ENCODE results near the gene CDK14. TPM values are rescaled to one million over a fixed set of nuclear protein-coding genes. Genes with fewer than 3 reads are reported as not detected.

The CDK14 gene
- total RNA-seq, 1 experiment from 2014 or later = 7.5 TPM

- H3K4me3 ChIP-seq = no peak overlapping the region
- no peaks in the 10 kb centered on the region for H3K9me3 ChIP-seq
- H3K27me3 ChIP-seq = no peaks in the 10 kb centered on the region
- DNase-seq = no peak
- no peaks in the 10 kb centered on the region for H3K36me3 ChIP-seq
Observed at GRCh38 chr7:91088156-91088555, 492.0 kb downstream of the CDK14 start.

GRCh38 chr7:91088691-91089090, 492.6 kb downstream of the CDK14 start:
- no peak overlapping the region for H3K4me3 ChIP-seq
- no peaks in the 10 kb centered on the region for H3K27me3 ChIP-seq
- H3K9me3 ChIP-seq = no peaks in the 10 kb centered on the region
- DNase-seq = no peak
- no peaks in the 10 kb centered on the region for H3K36me3 ChIP-seq

DNA sequence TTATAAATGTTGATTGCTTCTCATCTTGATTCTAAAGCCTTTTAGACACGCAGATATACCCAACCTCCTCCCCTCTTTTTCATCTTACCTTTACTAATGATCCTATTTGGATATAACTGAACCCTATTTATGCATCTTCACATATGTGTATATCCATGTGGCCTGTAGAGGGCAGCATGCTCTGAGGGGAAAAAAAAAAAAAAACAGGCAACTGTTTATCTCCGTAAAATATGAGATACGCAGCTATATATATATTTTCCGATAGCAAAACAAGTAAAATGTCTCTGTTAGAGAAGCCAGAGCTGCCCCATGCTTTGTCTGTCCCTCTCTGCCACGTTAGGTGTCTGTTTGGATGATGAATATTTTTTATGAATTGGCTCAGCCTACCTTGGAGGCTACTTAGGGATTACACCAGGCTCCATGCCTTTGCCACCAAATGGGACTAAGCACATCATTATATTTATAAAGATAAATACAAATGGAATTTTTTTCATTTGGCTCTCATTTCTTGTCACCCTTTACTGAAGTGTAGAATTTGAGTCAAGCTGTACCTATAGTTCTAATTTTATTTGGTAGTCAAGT, 493.4 kb downstream of the CDK14 start:
- H3K9me3 ChIP-seq = no peaks in the 10 kb centered on the region
- DNase-seq = no peak
- no peaks in the 10 kb centered on the region for H3K27me3 ChIP-seq
- H3K36me3 ChIP-seq = no peaks in the 10 kb centered on the region
- no peak overlapping the region for H3K4me3 ChIP-seq

GRCh38 chr7:91090684-91091083, 494.6 kb downstream of the CDK14 start:
- H3K4me3 ChIP-seq = no peak overlapping the region
- DNase-seq = no peak
- H3K27me3 ChIP-seq = no peaks in the 10 kb centered on the region
- no peaks in the 10 kb centered on the region for H3K36me3 ChIP-seq
- H3K9me3 ChIP-seq = no peaks in the 10 kb centered on the region

GRCh38 chr7:91091631-91092030, 495.5 kb downstream of the CDK14 start:
- no peaks in the 10 kb centered on the region for H3K9me3 ChIP-seq
- H3K27me3 ChIP-seq = no peaks in the 10 kb centered on the region
- H3K4me3 ChIP-seq = no peak overlapping the region
- no peaks in the 10 kb centered on the region for H3K36me3 ChIP-seq
- no peak for DNase-seq

DNA sequence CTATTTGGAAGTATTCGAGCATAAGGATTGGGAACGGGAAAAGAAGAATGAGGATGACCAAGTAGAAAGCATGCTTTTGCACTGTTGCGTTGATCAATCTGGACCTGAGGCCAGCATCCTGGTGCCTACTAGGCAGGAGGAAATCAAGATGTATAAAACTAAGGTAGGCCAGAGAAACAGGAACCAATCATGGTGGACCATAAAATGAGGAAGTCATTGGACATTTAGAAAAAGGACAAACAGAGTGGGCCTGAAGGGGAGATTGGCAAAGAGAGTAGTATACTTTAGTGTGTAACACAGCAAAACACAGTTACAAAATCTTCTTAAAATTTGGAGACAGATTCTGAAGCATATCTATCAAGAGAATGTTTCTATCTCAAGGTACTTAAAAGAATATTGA, 497.1 kb downstream of the CDK14 start:
- no peaks in the 10 kb centered on the region for H3K36me3 ChIP-seq
- no peak overlapping the region for H3K4me3 ChIP-seq
- no peaks in the 10 kb centered on the region for H3K27me3 ChIP-seq
- no peaks in the 10 kb centered on the region for H3K9me3 ChIP-seq
- no peak for DNase-seq

GRCh38 chr7:91098566-91098965, 502.4 kb downstream of the CDK14 start:
- Histone ChIP-seq H3K27me3 (no peaks in the 10 kb centered on the region), H3K36me3 (no peaks in the 10 kb centered on the region), H3K9me3 (no peaks in the 10 kb centered on the region), H3K4me3 (no peak overlapping the region)
- no peak for DNase-seq

DNA sequence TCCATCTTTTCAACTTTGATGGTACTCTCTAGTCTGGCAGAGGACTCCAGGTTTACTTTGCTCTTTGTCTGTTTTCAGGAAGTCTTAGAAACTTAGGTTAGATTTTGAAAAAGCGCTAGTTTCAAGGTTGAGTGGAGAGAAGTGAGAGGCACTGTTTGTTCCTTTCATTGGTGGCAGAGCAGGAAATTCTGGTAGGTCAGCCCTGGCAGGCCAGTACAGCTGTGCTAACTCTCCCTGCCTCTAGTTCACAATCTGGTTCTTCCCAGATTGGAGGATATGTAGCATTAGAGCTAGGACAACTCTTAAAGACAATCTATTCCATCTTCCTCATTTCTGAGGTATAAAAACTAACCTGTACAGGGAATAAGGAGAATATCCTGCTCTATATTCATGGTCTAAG, 507.2 kb downstream of the CDK14 start:
- Histone ChIP-seq H3K27me3 (no peaks in the 10 kb centered on the region), H3K4me3 (no peak overlapping the region), H3K36me3 (no peaks in the 10 kb centered on the region), H3K9me3 (no peaks in the 10 kb centered on the region)
- DNase-seq = no peak

- no peaks in the 10 kb centered on the region for H3K9me3 ChIP-seq
- no peak for DNase-seq
- no peaks in the 10 kb centered on the region for H3K27me3 ChIP-seq
- no peak overlapping the region for H3K4me3 ChIP-seq
- no peaks in the 10 kb centered on the region for H3K36me3 ChIP-seq
Observed at GRCh38 chr7:91107460-91107859, 511.3 kb downstream of the CDK14 start.

GRCh38 chr7:91109200-91109599, 513.1 kb downstream of the CDK14 start:
- Histone ChIP-seq H3K9me3 (no peaks in the 10 kb centered on the region), H3K4me3 (no peak overlapping the region)
- no peak for DNase-seq

GRCh38 chr7:91112902-91113341, 516.8 kb downstream of the CDK14 start:
- Histone ChIP-seq H3K27me3 (no peaks in the 10 kb centered on the region), H3K4me3 (no peak overlapping the region), H3K9me3 (no peaks in the 10 kb centered on the region), H3K36me3 (no peaks in the 10 kb centered on the region)
- peak; percentile 2 for DNase-seq

More at GRCh38 chr7:91109200-91109599, 513.1 kb downstream of the CDK14 start:
- Histone ChIP-seq H3K36me3 (no peaks in the 10 kb centered on the region), H3K27me3 (no peaks in the 10 kb centered on the region)

GRCh38 chr7:91114232-91114631, 518.1 kb downstream of the CDK14 start:
- DNase-seq = no peak
- no peak overlapping the region for H3K4me3 ChIP-seq
- H3K36me3 ChIP-seq = no peaks in the 10 kb centered on the region
- H3K9me3 ChIP-seq = no peaks in the 10 kb centered on the region
- no peaks in the 10 kb centered on the region for H3K27me3 ChIP-seq

- no peak for DNase-seq
- H3K27me3 ChIP-seq = no peaks in the 10 kb centered on the region
- H3K36me3 ChIP-seq = no peaks in the 10 kb centered on the region
- no peaks in the 10 kb centered on the region for H3K9me3 ChIP-seq
- H3K4me3 ChIP-seq = no peak overlapping the region
Observed at GRCh38 chr7:91126762-91127161, 530.6 kb downstream of the CDK14 start.

DNA sequence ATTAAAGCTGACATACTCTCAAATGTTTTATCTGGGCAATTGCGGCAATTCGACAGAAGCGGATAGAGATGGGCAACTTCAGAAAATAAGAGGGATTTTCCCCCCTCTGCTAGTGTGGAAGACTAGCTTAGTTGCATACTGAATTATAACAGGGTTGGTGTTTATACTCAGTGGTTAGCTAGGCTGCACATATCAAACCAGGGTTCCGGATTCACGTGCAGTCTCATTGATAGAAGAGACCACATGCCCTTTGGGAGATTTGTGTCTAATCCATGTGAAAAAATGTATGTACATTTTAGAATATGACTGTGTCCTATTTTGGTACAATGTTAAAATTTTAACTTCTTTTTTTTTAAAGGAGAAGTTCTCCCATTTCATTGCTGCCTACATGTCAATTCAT, 531.2 kb downstream of the CDK14 start:
- no peak overlapping the region for H3K4me3 ChIP-seq
- no peaks in the 10 kb centered on the region for H3K36me3 ChIP-seq
- H3K27me3 ChIP-seq = no peaks in the 10 kb centered on the region
- H3K9me3 ChIP-seq = no peaks in the 10 kb centered on the region
- no peak for DNase-seq

DNA sequence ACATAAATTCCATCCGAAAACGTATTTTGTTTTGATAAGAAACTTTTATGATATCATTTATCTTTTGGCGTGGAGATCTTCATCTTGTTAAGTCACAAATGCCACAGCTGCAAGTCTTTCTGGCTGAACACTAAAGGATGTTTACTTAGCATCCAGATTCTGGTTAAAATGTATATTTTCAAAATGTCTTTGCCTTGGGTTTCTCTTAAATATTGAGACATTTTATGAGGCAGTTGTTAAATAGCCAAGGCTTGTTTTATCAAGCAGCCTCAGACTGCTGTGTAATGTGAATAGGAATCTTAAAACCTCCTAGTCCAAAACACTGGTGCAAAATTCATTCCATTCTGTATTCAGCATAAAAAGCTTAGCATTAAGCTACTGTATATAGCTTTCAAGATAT, 531.8 kb downstream of the CDK14 start:
- Histone ChIP-seq H3K4me3 (no peak overlapping the region), H3K27me3 (no peaks in the 10 kb centered on the region), H3K36me3 (no peaks in the 10 kb centered on the region), H3K9me3 (no peaks in the 10 kb centered on the region)
- DNase-seq = no peak

GRCh38 chr7:91128683-91129348, 532.7 kb downstream of the CDK14 start:
- no peak overlapping the region for H3K4me3 ChIP-seq
- H3K36me3 ChIP-seq = no peaks in the 10 kb centered on the region
- no peak for DNase-seq
- H3K9me3 ChIP-seq = no peaks in the 10 kb centered on the region
- no peaks in the 10 kb centered on the region for H3K27me3 ChIP-seq

GRCh38 chr7:91135300-91135699, 539.2 kb downstream of the CDK14 start:
- no peaks in the 10 kb centered on the region for H3K36me3 ChIP-seq
- H3K9me3 ChIP-seq = no peaks in the 10 kb centered on the region
- no peaks in the 10 kb centered on the region for H3K27me3 ChIP-seq
- no peak overlapping the region for H3K4me3 ChIP-seq
- no peak for DNase-seq

GRCh38 chr7:91135703-91136430, 539.7 kb downstream of the CDK14 start:
- Histone ChIP-seq H3K36me3 (no peaks in the 10 kb centered on the region), H3K27me3 (no peaks in the 10 kb centered on the region), H3K9me3 (no peaks in the 10 kb centered on the region)

More at GRCh38 chr7:91135703-91136430, 539.7 kb downstream of the CDK14 start:
- no peak for DNase-seq
- H3K4me3 ChIP-seq = no peak overlapping the region
